ENCODE results near the gene KIF3C. TPM values are rescaled to one million over a fixed set of nuclear protein-coding genes. Genes with fewer than 3 reads are reported as not detected.

The KIF3C gene
- total RNA-seq, 1 donor from 2014 or later: 13.2 TPM

DNA sequence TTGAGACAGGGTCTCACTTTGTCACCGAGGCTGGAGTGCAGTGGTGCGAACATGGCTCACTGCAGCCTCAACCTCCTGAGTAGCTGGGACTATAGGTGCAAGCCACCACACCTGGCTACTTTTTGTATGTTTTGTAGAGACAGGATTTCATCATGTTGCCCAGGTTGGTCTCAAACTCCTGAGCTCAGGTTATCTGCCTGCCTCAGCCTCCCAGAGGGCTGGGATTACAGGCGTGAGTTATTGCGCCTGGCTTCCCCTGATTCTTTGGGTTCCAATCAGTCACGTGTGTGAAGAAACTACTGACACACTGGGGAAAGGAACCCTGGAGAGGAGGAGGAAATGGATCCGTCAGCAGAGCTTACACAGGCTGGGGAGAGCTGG, 29.3 kb upstream of the KIF3C start:
- TF ChIP-seq, protein P1, sequence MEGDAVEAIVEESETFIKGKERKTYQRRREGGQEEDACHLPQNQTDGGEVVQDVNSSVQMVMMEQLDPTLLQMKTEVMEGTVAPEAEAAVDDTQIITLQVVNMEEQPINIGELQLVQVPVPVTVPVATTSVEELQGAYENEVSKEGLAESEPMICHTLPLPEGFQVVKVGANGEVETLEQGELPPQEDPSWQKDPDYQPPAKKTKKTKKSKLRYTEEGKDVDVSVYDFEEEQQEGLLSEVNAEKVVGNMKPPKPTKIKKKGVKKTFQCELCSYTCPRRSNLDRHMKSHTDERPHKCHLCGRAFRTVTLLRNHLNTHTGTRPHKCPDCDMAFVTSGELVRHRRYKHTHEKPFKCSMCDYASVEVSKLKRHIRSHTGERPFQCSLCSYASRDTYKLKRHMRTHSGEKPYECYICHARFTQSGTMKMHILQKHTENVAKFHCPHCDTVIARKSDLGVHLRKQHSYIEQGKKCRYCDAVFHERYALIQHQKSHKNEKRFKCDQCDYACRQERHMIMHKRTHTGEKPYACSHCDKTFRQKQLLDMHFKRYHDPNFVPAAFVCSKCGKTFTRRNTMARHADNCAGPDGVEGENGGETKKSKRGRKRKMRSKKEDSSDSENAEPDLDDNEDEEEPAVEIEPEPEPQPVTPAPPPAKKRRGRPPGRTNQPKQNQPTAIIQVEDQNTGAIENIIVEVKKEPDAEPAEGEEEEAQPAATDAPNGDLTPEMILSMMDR (IDR thresholded peaks at IDR 0.05): no peak
- TF ChIP-seq EZH2phosphoT487 (IDR thresholded peaks at IDR 0.05): no peak
- TF ChIP-seq EZH2 (IDR thresholded peaks at IDR 0.05): no peak
- Histone ChIP-seq H3K9ac (no peak overlapping the region), H3K79me2 (ENCODE audit: low read depth) (no peaks in the 10 kb centered on the region), H3K4me2 (peak overlapping the region; percentile 65), H3K4me3 (no peak overlapping the region), H3F3A (ENCODE audit: low read depth) (peaks cover 24% of the 10 kb centered on the region), H3K27me3 (no peaks in the 10 kb centered on the region), H2AFZ (replicated peaks) (no peak overlapping the region), H3K27ac (peak overlapping the region; percentile 75), H3K9me3 (ENCODE audit: low read depth) (no peaks in the 10 kb centered on the region), H4K20me1 (ENCODE audit: low read depth) (peaks cover 7% of the 10 kb centered on the region), H3K36me3 (no peaks in the 10 kb centered on the region), H3K4me1 (peaks cover 20% of the 10 kb centered on the region)
- no peak for DNase-seq (ENCODE audit: low spot score)
- H3K27me3 Mint-ChIP-seq (ENCODE audit: insufficient read depth, low read depth): peaks cover 2% of the 10 kb centered on the region
- no peaks in the 10 kb centered on the region for H3K36me3 Mint-ChIP-seq
- H3K27ac Mint-ChIP-seq: peak overlapping the region; percentile 67
- peaks cover 21% of the 10 kb centered on the region for H3K4me1 Mint-ChIP-seq
- no peak overlapping the region for H3K4me3 Mint-ChIP-seq
- H3K9me3 Mint-ChIP-seq: peaks cover 4% of the 10 kb centered on the region

GRCh38 chr2:26010943-26011342, 28.6 kb upstream of the KIF3C start:
- Histone ChIP-seq H3K4me3 (no peak overlapping the region), H3K36me3 (no peaks in the 10 kb centered on the region), H3K4me1 (peaks cover 20% of the 10 kb centered on the region), H3K9ac (no peak overlapping the region), H3K27ac (no peak overlapping the region), H3F3A (ENCODE audit: low read depth) (peaks cover 24% of the 10 kb centered on the region), H3K79me2 (ENCODE audit: low read depth) (no peaks in the 10 kb centered on the region), H3K9me3 (ENCODE audit: low read depth) (no peaks in the 10 kb centered on the region), H3K27me3 (no peaks in the 10 kb centered on the region), H2AFZ (replicated peaks) (no peak overlapping the region), H3K4me2 (peak overlapping the region; percentile 65), H4K20me1 (ENCODE audit: low read depth) (peaks cover 7% of the 10 kb centered on the region)
- Mint-ChIP-seq H3K27me3 (ENCODE audit: insufficient read depth, low read depth) (peaks cover 4% of the 10 kb centered on the region), H3K36me3 (no peaks in the 10 kb centered on the region), H3K9me3 (peaks cover 4% of the 10 kb centered on the region), H3K27ac (no peak overlapping the region), H3K4me3 (no peak overlapping the region), H3K4me1 (peaks cover 21% of the 10 kb centered on the region)
- no peak for DNase-seq (ENCODE audit: low spot score)
- TF ChIP-seq, protein P1 (IDR thresholded peaks at IDR 0.05): no peak
- no peak for TF ChIP-seq EZH2phosphoT487 (IDR thresholded peaks at IDR 0.05)
- no peak for TF ChIP-seq EZH2 (IDR thresholded peaks at IDR 0.05)

GRCh38 chr2:26009567-26009963, 27.3 kb upstream of the KIF3C start:
- no peaks in the 10 kb centered on the region for H3K36me3 ChIP-seq
- no peak overlapping the region for H3K27ac ChIP-seq
- H4K20me1 ChIP-seq (ENCODE audit: low read depth): peaks cover 7% of the 10 kb centered on the region
- DNase-seq (ENCODE audit: low spot score): no peak
- Mint-ChIP-seq H3K4me1 (peaks cover 21% of the 10 kb centered on the region), H3K27me3 (ENCODE audit: insufficient read depth, low read depth) (peaks cover 4% of the 10 kb centered on the region), H3K9me3 (peaks cover 4% of the 10 kb centered on the region), H3K36me3 (no peaks in the 10 kb centered on the region), H3K27ac (no peak overlapping the region), H3K4me3 (no peak overlapping the region)
- H3K79me2 ChIP-seq (ENCODE audit: low read depth): no peaks in the 10 kb centered on the region
- TF ChIP-seq, protein P1 (IDR thresholded peaks at IDR 0.05): no peak
- TF ChIP-seq EZH2 (IDR thresholded peaks at IDR 0.05) (no peak), EZH2phosphoT487 (IDR thresholded peaks at IDR 0.05) (no peak)
- peaks cover 24% of the 10 kb centered on the region for H3F3A ChIP-seq (ENCODE audit: low read depth)
- peaks cover 20% of the 10 kb centered on the region for H3K4me1 ChIP-seq
- H3K9me3 ChIP-seq (ENCODE audit: low read depth): no peaks in the 10 kb centered on the region
- no peak overlapping the region for H3K4me2 ChIP-seq
- no peak overlapping the region for H3K9ac ChIP-seq
- H3K4me3 ChIP-seq: no peak overlapping the region
- H2AFZ ChIP-seq (replicated peaks): no peak overlapping the region
- no peaks in the 10 kb centered on the region for H3K27me3 ChIP-seq
